HL-60 (cell line): ENCODE data around the gene ZNF709.

Source experiments
- GABPA ChIP-seq: IDR thresholded peaks from 2 replicates; pipeline ENCODE4 v1.6.1; 2012; ENCODE audit warnings: low read depth
- POLR2AphosphoS5 ChIP-seq: IDR thresholded peaks from 2 replicates; pipeline ENCODE4 v1.6.1; 2012; ENCODE audit warnings: low read depth
- TF ChIP-seq, protein P1 (sequence below): IDR thresholded peaks from one replicate; pipeline ENCODE4 v1.5.1; 2011; ENCODE audit warnings: low read length, control low read depth, inconsistent platforms; ENCODE audit not compliant: insufficient read depth
- TF ChIP-seq, protein P2 (sequence below): IDR thresholded peaks from 2 replicates; pipeline ENCODE4 v1.6.1; 2012; ENCODE audit warnings: low read depth; ENCODE audit not compliant: insufficient replicate concordance

DNA sequence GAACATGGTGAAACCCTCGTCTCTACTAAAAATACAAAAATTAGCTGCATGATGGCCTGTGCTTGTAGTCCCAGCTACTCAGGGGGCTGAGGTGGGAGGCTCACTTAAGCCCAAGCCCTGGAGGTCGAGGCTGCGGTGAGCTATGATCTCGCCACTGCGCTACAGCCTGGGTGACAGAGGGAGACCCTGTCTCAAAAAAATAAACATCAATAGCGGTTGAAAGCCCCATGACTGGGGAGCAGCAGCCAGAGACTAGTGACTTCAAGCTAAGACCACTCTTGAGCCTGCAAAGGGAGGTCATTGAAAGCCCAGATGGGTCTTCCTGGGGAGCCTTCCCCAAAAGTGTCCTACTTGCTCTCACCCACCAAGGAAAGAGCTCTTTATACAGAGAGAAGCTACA is 11.9 kb upstream of the ZNF709 start:
- TF ChIP-seq, protein P1, sequence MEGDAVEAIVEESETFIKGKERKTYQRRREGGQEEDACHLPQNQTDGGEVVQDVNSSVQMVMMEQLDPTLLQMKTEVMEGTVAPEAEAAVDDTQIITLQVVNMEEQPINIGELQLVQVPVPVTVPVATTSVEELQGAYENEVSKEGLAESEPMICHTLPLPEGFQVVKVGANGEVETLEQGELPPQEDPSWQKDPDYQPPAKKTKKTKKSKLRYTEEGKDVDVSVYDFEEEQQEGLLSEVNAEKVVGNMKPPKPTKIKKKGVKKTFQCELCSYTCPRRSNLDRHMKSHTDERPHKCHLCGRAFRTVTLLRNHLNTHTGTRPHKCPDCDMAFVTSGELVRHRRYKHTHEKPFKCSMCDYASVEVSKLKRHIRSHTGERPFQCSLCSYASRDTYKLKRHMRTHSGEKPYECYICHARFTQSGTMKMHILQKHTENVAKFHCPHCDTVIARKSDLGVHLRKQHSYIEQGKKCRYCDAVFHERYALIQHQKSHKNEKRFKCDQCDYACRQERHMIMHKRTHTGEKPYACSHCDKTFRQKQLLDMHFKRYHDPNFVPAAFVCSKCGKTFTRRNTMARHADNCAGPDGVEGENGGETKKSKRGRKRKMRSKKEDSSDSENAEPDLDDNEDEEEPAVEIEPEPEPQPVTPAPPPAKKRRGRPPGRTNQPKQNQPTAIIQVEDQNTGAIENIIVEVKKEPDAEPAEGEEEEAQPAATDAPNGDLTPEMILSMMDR: no peak
- TF ChIP-seq, protein P2, sequence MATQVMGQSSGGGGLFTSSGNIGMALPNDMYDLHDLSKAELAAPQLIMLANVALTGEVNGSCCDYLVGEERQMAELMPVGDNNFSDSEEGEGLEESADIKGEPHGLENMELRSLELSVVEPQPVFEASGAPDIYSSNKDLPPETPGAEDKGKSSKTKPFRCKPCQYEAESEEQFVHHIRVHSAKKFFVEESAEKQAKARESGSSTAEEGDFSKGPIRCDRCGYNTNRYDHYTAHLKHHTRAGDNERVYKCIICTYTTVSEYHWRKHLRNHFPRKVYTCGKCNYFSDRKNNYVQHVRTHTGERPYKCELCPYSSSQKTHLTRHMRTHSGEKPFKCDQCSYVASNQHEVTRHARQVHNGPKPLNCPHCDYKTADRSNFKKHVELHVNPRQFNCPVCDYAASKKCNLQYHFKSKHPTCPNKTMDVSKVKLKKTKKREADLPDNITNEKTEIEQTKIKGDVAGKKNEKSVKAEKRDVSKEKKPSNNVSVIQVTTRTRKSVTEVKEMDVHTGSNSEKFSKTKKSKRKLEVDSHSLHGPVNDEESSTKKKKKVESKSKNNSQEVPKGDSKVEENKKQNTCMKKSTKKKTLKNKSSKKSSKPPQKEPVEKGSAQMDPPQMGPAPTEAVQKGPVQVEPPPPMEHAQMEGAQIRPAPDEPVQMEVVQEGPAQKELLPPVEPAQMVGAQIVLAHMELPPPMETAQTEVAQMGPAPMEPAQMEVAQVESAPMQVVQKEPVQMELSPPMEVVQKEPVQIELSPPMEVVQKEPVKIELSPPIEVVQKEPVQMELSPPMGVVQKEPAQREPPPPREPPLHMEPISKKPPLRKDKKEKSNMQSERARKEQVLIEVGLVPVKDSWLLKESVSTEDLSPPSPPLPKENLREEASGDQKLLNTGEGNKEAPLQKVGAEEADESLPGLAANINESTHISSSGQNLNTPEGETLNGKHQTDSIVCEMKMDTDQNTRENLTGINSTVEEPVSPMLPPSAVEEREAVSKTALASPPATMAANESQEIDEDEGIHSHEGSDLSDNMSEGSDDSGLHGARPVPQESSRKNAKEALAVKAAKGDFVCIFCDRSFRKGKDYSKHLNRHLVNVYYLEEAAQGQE: no peak
- no peak for TF ChIP-seq GABPA
- no peak for TF ChIP-seq POLR2AphosphoS5
